ENCODE measurements around the gene CSTPP1. TPM values are rescaled to one million over a fixed set of nuclear protein-coding genes. Genes with fewer than 3 reads are reported as not detected.
"Not testable (repeated sequence)": the region's sequence is repeated elsewhere in the genome, so short reads cannot be mapped to it uniquely, and the experiment has no call there.

CSTPP1 gene
- total RNA-seq, 4 donors from 2014 or later, result 19.1 to 27.0 (median 21.8) TPM

DNA sequence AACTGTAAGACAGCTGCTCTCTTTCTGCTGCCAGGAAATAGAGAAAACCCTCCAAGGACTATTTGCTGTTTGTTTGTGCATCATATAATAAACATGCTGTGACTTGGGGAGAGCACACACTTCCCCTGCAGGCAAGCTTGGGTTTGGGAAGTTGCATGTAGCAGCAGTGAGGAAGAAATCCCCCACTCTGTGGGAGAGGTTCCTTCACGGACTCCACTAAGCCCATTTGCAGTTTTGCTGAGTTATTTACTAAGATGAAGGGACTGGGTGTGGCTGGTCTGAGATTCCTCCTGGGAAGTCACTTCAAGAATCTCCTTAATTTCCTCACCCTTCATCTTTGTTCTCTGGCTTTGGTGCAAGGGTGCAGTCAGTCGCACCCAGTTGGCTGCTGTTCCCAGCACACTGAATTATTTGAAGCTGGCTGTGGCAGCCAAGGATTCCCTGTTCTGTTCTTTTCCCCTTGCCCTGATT, 135.3 kb downstream of the CSTPP1 start:
- TF ChIP-seq POLR2AphosphoS5 (IDR thresholded peaks at IDR 0.05), result no peak
- TF ChIP-seq EP300 (IDR thresholded peaks at IDR 0.05), result no peak
- no peak for TF ChIP-seq POLR2A (IDR thresholded peaks at IDR 0.05)
- TF ChIP-seq, protein P1, sequence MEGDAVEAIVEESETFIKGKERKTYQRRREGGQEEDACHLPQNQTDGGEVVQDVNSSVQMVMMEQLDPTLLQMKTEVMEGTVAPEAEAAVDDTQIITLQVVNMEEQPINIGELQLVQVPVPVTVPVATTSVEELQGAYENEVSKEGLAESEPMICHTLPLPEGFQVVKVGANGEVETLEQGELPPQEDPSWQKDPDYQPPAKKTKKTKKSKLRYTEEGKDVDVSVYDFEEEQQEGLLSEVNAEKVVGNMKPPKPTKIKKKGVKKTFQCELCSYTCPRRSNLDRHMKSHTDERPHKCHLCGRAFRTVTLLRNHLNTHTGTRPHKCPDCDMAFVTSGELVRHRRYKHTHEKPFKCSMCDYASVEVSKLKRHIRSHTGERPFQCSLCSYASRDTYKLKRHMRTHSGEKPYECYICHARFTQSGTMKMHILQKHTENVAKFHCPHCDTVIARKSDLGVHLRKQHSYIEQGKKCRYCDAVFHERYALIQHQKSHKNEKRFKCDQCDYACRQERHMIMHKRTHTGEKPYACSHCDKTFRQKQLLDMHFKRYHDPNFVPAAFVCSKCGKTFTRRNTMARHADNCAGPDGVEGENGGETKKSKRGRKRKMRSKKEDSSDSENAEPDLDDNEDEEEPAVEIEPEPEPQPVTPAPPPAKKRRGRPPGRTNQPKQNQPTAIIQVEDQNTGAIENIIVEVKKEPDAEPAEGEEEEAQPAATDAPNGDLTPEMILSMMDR (IDR thresholded peaks at IDR 0.05), result no peak
- Histone ChIP-seq H3K9me3 (no peaks in the 10 kb centered on the region), H3K27ac (peak overlapping the region in 2 of 4 donors; percentile 6 to 24), H3K4me3 (no peak overlapping the region), H3K36me3 (no peaks in the 10 kb centered on the region), H3K27me3 (no peaks in the 10 kb centered on the region), H3K4me1 (peaks cover 0 to 19% (median 0%) of the 10 kb centered on the region in 3 donors)
- ATAC-seq, result peak; percentile 73
- WGBS, 2 donors (ENCODE audit: low coverage in 1 of 2), result 21 to 60% methylated on average over 1 to 2 of the region's 2 CpGs

DNA sequence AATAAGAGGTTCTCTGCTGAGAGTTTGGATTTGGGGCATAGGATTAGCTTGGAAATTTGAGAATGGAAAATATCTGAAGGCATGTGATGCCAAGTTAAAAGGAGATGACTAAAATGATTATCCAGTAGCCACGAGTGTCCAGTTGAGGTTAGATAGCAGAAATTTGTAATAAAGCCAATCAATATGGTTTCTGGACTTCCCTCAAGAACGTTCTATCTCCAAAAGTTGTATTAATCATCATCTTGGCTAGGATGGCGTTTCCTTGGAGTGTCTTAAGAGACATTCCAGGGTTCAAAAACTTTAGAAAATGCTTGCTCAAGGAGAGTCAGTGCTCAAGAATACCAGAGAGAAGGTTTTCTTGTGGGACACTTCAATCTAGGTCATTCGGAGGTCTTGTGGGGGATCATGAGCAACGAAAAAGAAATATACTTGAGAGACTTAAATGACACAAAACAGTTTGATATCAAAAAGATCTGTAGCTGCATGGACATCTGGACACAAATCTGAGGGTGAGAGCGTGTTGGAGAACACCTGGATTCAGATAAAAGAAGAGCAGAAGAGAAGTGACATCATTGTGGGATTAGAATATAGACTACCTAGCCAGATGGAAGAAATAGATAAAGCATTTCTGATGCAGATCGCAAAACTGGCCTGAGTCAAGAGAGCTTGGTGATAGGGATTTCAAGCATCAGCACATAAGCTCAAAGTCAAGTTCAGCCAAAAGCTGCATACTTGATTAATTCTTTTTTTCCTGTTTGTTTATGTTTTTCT, 142.4 kb downstream of the CSTPP1 start:
- no peaks in the 10 kb centered on the region for H3K27me3 ChIP-seq
- H3K4me1 ChIP-seq, result no peaks in the 10 kb centered on the region
- H3K4me3 ChIP-seq, result no peak overlapping the region
- no peaks in the 10 kb centered on the region for H3K9me3 ChIP-seq
- 38 to 54% methylated on average over 4 to 7 of the region's 7 CpGs for WGBS, 2 donors (ENCODE audit: low coverage in 1 of 2)
- H3K36me3 ChIP-seq, result no peaks in the 10 kb centered on the region
- no peak for TF ChIP-seq EP300 (IDR thresholded peaks at IDR 0.05)
- TF ChIP-seq, protein P1 (IDR thresholded peaks at IDR 0.05), result no peak
- no peak for TF ChIP-seq POLR2AphosphoS5 (IDR thresholded peaks at IDR 0.05)
- no peak overlapping the region for H3K27ac ChIP-seq
- no peak for ATAC-seq

- H3K27ac ChIP-seq, H3K9me3 ChIP-seq, H3K27me3 ChIP-seq, H3K4me1 ChIP-seq, H3K4me3 ChIP-seq, ATAC-seq, H3K36me3 ChIP-seq: not testable (repeated sequence)
- WGBS, 2 donors (ENCODE audit: low coverage in 1 of 2), result 100% methylated on average over 1 of the region's 1 CpG
Observed at GRCh38 chr11:47080775-47081174, 144.2 kb downstream of the CSTPP1 start.

GRCh38 chr11:47083913-47084312, 147.4 kb downstream of the CSTPP1 start:
- Histone ChIP-seq H3K4me3 (no peak overlapping the region), H3K27ac (no peak overlapping the region), H3K36me3 (no peaks in the 10 kb centered on the region), H3K4me1 (no peaks in the 10 kb centered on the region), H3K9me3 (no peaks in the 10 kb centered on the region), H3K27me3 (no peaks in the 10 kb centered on the region)
- ATAC-seq, result no peak
- TF ChIP-seq POLR2A (IDR thresholded peaks at IDR 0.05) (no peak), POLR2AphosphoS5 (IDR thresholded peaks at IDR 0.05) (no peak), EP300 (IDR thresholded peaks at IDR 0.05) (no peak)
- TF ChIP-seq, protein P1 (IDR thresholded peaks at IDR 0.05), result no peak

GRCh38 chr11:47087801-47088200, 151.2 kb downstream of the CSTPP1 start:
- Histone ChIP-seq H3K4me3 (no peak overlapping the region), H3K4me1 (no peaks in the 10 kb centered on the region), H3K36me3 (no peaks in the 10 kb centered on the region), H3K9me3 (no peaks in the 10 kb centered on the region), H3K27me3 (no peaks in the 10 kb centered on the region), H3K27ac (no peak overlapping the region)
- 76 to 85% methylated on average over 3 of the region's 3 CpGs for WGBS, 2 donors (ENCODE audit: low coverage in 1 of 2)
- no peak for ATAC-seq
- TF ChIP-seq, protein P1 (IDR thresholded peaks at IDR 0.05), result no peak
- TF ChIP-seq POLR2AphosphoS5 (IDR thresholded peaks at IDR 0.05) (no peak), EP300 (IDR thresholded peaks at IDR 0.05) (no peak)

Measured in gastroesophageal sphincter (tissue), 4 donors.